Activated naive CD8-positive, alpha-beta T cell treated with anti-CD3 and anti-CD28 coated beads, Interleukin-2, amount 50 U/mL, for 16 hours (primary cell): ENCODE measurements around the gene EPHA3.

ENCODE experiments used
- DNase-seq: peaks from one replicate; pipeline ENCODE4 v3.0.0-alpha.2; 2020; ENCODE audit warnings: low read depth, low spot score

The EPHA3 gene

DNA sequence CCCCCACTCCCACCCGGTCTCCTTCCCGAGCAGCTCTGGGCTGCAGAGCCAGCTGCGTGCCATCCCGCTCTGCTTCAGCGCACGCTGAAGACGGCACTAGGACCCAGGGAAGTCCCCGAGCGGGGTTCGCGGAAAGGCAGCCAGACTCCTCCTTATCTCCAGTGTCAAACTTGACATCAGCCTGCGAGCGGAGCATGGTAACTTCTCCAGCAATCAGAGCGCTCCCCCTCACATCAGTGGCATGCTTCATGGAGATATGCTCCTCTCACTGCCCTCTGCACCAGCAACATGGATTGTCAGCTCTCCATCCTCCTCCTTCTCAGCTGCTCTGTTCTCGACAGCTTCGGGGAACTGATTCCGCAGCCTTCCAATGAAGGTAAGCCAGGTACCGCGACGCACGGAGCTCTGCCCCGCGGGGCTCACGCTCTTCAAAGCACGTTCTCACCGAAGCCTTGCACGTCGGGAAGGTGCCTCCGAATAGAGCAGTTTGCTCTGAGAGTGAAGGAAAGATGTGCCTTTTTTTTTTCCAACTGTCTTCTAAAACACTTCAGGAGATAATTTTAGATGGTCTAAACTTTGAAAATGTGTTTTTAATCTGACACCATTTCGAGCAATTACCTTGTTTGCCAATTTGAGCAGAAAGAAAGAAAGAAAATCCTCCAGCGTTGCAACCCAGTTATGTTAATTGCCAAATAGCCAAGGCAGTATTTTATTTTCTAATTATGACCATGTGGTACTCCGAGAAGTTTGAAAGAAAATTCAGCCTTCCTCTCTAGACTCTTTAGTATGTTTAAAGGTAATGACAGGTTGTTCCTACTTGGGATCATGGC, at the start of gene EPHA3:
Gene EPHA3, plus strand, starts transcription at position 161 of the 830 bp plus-strand sequence. Its CDS starts 128 bp downstream, at position 289.
- DNase-seq: no peak

DNA sequence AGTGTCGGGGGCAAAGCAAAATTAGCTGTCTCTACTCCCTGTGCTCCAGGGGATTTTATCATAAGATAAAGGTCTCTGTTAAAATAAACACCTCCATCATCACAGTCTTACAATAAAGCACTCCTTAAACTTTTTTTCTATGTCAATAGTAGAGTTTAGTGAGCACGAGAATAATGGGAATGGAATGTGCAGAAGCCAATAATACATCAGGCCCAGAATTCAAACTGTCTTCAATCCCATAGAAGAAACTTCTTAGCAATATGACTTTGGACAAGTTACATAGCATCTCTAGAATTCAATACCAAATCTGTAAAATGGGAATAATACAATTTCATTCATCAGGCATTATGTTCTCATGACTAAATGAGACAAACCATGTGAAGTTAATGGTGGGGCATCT, 49.0 kb upstream of the EPHA3 start:
- no peak for DNase-seq

DNA sequence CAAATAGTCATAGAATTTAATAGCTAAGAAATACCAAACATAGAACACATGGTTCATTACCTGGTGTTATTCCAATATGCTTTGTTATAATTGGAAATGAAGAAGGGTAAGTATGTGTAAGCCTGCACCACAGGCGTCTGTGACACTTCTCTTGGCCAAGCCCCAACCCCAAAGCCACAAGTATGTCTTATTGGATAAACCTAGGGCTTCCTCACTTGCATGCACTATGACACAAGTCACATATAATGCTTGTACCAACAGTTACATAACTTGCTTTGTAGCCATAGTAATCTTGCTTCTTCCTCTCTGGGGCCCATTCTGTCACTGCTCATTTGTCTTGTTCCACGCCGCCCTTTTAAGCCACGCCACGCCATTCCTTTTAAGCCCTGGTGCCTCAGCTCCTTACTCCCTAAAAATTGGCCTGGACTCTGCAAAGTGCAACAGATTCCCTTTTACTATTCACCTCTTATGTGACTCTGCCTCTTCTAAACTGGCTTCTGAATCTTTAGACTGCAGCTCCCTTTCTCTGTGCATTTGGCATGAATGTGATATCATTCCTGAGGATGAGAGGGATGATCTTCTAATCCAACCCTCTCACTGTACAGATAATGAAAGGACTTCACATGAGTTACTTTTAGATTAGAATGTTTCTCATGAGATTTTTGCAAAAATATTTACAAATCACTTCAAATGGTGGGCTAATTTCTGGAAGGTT, 48.1 kb upstream of the EPHA3 start:
- DNase-seq: no peak

DNA sequence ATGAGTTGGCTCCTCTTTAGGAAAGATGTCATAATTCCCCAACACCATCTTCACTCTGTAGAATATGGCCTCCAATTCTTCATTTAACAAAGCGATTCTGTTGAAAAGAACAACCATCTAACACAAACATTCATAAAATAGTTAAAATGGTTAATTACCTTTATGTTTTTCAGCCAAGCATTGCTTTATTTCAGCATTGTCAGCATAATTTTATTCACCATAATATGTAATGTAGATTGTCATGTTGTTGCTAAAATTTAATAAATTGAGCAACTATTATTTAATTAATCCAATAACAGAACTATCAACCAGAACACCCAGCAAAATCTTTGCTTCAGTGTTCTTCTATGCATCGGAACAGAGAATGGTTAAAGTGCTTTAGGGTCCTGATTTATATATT, 46.2 kb upstream of the EPHA3 start:
- DNase-seq: no peak

DNA sequence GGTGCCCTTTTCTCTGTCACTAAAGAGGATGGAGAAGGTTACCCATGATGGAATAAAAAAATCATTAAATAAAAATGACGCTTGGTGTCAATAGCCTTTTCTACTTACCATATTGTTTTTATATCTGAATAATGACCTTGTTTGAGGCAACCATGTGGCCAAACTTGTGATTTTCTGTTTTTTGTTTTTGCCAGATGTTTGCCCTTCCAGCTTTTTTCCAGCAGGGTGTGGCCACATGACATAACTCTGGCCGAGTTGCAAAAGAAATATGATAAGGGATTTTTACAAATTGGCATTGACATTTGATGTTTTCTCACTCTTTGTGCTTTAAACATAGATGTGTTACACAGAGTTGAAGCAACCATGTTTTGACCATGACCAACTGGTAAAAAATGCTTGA, 39.7 kb upstream of the EPHA3 start:
- no peak for DNase-seq

DNA sequence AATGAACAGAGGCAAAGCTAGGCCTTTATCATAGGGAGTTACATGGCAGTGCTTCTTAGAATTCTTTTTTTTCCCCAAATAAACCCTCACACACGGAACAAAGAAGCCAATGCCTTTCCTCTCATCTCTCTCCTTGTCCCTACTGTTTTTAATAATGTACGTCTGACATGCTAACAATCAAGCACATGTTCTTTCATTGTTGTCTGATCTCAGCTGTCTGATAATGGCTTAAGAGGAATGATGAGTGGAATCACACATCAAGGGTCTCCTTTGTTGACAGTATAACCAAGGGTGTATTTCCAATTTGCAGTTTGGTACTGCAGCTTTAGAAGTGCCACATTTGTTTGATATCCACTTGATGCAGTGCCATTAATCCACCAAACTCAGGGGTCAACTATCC, 34.8 kb upstream of the EPHA3 start:
- no peak for DNase-seq

DNA sequence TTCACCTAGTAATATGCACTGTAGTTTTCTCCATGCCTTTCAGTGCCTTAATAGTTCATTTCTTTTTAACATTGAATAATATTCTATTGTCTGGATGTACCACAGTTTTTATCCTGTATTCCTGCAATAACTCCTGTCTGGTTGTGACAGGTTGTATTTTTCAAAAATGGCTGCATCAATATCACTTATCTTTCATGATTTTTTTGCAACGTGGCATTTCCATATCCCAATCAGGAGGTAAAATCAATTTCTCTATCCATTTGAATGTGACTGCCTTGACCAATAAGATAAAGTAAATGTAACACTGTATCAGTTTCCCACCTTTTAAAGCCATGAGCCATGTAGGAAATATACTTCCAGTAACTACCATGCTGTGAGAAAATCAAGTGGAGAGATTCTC, 27.5 kb upstream of the EPHA3 start:
- DNase-seq: no peak

DNA sequence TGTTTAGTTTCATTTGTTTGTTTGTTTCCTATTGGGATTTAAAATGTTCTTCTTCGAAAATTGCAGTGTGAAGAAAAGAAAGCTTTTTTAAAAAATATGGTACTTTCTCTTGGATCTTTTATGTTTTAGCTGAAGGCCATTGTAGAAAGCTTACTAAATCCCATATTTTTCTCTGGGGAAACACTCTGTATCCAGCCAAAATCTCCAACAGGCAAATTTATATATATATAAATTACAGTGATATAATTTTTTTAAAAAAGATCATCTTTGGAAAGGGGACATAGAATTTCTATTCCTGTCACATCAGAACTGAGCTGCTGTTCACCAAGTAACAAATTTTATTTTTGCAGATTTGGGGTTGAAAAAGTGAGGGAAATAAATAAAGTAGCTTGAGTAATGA, 19.6 kb upstream of the EPHA3 start:
- DNase-seq: no peak

DNA sequence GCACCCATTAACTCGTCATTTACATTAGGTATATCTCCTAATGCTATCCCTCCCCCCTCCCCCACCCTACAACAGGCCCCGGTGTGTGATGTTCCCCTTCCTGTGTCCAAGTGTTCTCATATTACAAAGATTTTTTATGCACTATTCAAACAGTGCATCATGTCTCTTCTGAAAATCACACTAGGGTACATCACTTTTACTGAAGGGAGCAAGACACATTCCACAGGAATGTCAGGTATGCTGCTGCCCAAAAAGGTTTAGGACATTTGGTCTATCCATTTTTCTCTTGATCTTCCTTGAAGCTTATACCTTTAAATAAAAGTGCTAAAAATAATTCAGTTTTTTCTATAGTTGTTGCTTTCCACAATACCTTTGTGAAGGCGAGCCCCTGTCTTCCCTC, 9.2 kb upstream of the EPHA3 start:
- DNase-seq: no peak

DNA sequence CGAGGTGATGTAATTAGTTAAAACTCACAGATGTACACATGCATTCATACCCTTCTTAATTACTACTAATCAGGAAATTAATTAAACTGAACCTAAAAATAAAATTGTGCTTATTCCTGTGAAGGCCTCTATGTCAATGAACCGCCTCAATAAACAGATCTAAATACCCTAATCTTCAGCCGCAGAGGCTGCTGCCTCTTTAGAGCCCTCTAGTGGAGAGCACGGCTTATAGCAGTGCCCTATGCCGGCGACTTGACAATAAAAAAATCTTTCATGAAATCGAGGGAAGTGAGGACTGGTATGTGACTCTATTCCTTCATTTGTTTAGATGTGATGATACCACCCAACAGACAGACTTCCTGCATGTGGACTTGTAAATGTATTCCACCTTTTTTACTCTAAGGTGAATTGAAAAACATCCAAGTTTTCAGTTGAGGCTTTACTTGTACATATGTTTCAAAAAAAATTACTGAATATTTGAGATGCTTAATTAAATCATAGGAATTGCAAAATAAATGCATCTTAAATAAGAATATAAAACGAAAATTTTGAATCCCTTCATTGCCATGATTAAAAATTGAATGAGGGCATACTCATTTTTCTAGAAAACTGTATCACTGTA, 8.3 kb upstream of the EPHA3 start:
- DNase-seq: no peak

DNA sequence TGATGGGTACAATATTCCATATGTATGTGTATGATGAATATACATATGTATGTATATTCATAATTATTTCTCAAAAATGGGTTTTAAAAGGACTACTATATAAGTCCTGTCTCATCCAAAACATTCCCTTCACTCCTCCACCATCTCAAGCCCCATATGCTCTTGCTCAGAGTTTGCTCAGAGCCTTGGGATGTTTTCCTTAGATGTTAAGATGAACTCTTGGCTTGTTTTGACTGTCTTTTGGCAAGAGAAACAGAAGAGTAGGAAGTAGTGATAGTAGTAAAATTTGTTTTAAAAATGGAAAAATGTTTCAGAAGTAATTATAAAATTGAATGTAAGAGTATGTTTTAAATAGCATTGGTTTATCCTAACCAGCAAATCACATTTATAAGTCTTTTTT, 6.2 kb upstream of the EPHA3 start:
- no peak for DNase-seq

DNA sequence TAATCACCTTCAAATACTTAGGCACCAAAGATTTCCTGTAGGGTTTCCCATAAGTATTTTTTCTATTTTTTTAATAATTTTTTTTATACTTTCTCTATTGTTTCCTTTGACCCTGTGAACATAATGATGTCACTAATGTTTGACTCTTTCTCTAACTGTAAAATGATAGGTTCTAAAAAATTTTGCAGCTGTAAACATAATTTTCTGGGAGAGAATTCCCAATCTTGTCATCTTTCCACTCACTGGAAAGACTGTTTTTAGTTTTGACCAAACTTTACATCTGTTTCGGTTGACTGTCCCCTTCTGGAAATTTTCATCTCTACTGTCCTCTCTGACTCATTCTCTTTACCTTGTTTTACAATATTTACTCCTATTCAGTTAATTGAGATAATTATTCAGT, 5.5 kb upstream of the EPHA3 start:
- DNase-seq: no peak

DNA sequence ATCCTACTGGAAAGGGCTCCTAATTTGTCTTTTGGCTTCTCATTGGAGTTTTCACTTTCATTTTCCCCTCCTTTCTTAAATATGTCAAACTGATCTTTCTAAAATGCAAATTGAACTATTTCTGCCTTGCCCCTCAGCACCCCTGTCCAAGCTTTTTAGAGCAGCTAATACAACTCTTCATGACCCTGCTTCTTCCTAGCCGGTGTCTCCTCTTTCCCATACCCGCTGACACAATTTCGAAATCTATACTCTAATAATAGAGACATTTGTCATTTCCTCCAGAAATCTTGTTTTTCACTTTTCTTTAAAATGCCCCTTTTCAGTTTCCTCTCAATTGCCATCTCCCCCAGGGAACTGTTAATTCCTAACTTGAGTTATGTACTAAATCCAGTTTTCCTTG, 2.9 kb upstream of the EPHA3 start:
- no peak for DNase-seq

DNA sequence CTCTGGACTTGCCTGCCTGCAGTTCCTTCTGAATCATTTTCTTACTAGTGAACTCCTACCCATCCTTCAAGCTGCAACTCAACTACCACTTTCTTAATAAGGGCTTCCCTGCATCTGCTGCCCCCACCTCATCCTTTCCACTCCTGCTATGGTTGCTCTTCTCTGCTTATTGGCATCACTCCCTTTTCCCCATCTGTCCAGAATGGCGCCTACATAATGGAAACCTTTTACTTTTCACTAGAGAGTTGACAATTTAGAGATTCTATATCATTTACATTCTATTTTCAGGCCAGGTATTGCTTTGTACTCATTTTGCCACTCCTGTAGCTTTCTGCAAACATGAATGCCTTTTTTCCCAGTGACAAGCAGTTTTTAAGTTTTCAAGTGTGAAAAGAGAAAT, 1.9 kb upstream of the EPHA3 start:
- no peak for DNase-seq

DNA sequence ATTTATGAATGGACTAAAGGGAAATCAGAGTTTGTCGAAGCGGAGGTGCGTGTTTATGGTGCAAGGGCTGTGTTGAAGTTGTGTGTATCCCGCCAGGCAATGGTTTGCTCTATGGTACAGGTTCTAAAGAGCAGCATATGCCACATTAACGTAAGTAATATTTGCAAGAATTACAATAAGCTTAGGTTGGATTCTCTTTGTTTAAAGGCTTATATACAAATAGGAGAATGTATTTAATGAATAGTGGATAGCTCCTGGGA, 800 bp downstream of the EPHA3 start:
- no peak for DNase-seq

DNA sequence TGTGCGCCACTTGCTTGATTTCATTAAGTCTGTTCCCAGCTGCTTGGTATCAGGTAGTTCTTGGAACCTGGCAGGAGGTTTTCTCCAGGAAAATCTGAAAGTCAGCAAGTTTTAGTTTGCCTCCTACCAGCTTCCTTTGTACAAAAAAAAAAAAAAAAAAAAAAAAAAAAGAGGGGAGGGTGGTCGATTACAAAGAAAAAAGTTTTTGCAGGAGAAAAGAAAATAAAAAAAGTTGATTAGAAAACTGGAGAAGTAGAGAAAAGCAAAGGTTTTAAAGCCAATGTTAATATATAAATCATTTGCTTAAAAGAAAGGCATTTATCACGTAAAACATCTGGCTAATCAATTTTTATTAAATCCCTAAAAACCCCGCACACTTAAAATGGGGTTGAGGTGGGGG, 5.9 kb downstream of the EPHA3 start:
- DNase-seq: no peak

DNA sequence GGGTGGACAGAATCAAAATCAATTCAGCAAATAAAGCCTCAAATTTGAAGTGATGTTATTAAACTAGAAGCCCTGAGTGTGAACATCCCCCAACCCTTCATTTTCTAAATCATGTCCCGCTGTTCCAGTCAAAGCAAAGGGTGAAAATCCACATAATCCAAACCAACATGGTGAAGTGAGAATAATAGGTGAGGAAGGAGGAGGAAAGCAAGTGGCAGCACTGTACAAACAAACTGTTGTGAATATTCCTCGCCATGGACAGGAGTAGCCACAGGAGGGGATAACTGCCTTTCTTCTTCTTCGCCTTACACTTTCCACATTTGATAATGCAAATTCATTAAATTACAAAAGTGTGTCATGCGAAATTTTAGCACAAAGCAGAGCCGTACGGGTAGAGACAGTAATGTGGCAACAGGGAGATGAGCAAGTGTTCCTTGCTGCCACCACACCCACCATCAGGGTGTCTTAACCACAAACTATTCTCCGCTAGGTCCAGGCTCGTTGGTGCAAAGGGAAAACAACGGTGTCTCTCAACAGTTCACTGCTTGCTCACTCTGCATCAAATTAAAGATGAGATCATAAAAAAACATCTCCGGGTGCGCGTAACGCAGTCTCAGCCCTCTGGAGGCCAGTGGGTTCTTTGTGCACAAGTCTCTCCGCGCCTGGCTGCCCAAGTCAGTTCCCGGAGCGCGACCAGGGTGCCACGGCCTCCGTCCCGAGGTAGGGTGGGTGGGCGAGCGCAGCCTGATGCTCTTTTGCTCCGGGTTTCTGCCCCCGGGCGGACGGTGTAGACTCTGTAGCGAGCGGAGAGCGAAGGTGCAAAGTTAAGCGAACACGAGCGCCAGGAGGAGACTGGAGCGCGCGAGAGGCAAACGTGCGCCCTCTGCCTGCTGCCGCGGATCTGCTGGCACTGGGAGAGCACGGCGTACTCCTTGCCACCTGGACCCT, 6.7 kb downstream of the EPHA3 start:
- no peak for DNase-seq

DNA sequence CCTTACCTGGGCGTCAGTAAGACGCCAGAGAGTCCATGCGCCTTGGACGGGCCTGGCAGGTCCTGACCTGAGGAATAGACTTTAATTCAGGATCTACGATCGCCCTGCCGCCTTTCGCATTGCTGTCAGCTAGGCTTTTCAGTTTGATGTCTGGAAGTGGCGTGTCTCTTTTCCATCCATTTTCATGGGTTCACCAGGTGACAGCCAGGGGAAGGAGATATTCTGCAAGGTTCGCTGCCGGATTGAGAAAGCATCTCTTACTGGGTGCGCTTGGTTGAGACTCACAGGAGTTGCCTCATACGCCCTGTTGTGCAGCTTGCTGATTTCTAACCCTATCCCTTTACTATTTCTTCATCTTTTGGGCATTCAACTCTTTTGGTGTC, 7.4 kb downstream of the EPHA3 start:
- no peak for DNase-seq

DNA sequence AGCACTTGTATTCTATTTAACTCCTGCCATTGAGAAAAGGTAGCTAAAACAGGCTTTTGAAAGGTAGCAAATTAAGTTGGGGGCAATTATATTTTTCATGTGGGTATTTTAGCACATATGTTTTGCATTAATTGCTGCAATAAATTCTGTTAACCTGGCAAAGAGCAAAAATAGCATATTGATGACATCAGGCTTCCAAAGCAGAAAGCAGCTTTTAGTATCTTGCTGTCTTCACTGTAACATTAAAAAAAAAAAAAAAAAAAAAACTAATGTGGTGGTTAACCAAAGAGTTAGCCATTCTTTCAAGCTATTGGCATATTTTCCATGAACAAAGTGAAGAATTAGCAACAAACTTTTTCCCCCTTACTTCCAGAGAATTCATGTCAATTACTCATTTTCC, 9.1 kb downstream of the EPHA3 start:
- DNase-seq: no peak

DNA sequence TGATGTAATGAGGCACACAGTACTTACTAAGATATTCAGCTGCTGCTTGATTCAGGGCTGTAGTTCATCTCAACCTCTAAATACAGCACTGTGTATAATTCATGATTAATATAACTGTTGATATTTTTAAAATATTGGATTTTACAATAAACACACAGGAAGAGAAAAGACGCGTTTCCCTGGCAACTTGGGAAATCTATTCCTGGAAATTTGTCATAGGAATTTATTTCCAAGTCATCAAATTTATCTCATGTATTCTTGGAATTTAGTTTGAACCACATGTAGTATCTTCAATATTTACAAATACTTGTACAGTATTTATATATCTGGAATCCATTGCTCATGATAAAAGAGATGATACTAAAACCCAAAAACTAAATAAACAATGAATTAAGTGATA, 30.6 kb downstream of the EPHA3 start:
- no peak for DNase-seq

DNA sequence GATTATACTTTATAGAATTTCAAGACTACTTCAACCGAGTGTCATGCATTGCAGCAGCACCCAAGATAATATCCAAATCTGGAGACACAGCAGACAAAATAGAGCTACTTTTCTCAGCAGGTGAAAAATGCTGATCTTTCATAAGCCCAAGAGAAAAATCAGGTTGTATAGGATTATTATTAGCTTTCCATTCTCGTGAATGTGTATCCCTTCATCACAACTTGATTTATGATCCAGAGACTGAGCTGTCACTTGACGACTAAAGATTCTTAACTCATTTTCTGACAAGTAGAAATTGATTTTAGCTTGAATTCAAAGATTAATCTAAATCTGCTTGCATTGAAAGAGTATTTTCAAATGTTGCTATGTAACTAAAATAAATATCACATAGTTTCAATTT, 32.4 kb downstream of the EPHA3 start:
- DNase-seq: no peak

DNA sequence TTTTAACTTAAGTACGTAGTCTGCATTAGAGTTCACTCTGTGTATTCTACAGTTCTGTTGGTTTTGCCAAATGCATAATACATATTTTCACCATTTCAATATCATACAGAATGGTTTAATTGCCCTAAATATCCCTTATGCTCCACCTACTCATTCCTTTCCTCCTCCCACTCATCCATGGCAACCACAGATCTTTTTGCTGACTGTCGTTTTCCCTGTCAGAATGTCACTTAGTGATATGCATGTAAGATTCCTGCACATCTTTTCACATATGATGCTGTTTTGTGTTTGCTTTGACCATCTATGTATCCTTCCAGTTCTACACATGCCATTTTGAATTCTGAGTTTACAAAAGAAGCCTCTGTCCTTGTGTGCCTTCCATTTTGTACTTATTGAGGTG, 36.7 kb downstream of the EPHA3 start:
- DNase-seq: no peak
